HG03432 (cell line): Measurements from ENCODE around the gene GMCL1.
"Not testable (repeated sequence)": the region's sequence is repeated elsewhere in the genome, so short reads cannot be mapped to it uniquely, and the experiment has no call there.

Experiments
- ATAC-seq: cut with Tn5 transposase; IDR thresholded peaks from one replicate; pipeline ENCODE4 v1.9.1; 2021; ENCODE audit warnings: mild to moderate bottlenecking, moderate library complexity; ENCODE audit not compliant: unreplicated experiment

The GMCL1 gene

DNA sequence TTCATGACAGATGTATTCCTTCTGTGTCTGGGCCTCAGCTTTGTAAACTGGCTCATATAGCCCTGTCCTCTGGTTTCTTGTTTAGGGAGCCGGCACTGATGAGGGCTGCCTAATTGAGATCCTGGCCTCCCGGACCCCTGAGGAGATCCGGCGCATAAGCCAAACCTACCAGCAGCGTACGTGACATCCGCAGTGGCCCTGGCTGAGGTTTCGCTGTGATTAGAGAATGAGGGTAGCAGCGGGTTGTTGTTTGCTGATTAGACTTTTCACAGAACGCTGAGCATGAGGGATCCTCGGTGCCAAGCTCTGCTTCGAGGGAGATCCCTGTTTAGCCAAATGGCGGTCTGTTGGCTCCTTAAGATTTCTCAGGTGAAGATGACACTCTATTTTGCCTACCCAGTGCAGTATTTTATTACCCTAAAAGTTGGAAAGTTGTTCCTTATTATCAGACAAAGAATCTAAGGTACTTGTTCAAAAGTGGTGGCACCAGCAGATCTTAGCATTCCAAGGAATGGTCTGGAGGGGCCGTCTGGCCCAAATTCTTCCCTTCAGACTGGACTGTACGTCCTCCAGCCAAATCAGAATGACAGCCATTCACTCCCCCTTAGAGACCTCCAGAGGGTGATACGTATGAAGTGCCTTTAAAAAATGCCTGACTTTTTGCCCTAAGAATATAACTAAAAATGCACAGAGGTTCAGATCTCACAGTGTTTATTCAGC is 21.5 kb upstream of the GMCL1 start:
- no peak for ATAC-seq

- ATAC-seq = no peak
These were observed 18.9 kb upstream of the GMCL1 start for GRCh38 chr2:69810550-69810949.

- no peak for ATAC-seq
These were observed 18.4 kb upstream of the GMCL1 start for GRCh38 chr2:69811018-69811417.

DNA sequence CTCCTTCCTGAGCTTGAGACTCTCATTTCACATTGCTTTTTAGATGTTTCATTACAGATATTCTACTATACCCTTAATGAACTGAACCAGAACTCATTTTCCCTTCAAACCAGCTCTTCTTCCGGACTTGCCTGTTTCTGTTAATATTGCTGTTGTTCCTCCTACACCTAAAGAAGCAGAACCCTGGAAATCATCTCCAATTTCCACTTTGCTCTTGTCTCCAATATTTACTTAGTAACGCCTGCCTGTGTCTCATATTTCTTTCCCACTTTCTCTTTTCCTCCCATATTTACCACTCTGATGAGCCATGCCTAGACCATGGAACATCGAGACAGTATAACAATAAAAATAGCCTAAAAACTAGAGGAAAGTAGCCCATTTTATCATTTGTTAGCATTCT is 17.9 kb upstream of the GMCL1 start:
- ATAC-seq = no peak

GRCh38 chr2:69815717-69816116 is 13.7 kb upstream of the GMCL1 start:
- no peak for ATAC-seq

DNA sequence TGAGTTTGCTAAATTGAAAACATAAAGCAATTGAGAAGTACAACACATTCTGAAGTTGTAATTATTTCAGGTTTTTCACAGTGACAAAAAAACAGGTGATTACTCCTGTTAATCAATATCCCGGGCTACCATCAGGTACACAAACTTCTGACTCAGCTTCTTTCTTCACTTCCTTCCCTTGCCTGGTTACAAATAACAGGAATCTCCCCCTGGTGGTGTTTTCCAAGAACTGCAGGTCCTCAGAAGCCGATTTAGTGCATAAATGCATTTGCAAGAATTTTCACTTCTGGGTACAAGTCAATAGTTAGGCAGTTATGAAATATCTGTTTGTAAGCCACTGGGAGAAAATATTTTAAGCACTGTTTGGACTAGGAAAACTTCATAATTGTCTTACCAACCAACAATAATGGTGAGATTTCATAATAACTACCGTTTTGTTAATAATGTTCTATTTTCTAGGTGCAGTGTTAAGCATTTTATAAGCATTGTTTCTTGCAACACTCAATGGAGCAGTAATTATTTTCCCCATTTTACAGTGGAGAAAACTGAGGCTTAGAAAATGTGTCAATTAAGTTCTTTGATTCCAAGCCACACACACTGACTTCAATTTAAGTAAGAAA is 12.4 kb upstream of the GMCL1 start:
- ATAC-seq = no peak

DNA sequence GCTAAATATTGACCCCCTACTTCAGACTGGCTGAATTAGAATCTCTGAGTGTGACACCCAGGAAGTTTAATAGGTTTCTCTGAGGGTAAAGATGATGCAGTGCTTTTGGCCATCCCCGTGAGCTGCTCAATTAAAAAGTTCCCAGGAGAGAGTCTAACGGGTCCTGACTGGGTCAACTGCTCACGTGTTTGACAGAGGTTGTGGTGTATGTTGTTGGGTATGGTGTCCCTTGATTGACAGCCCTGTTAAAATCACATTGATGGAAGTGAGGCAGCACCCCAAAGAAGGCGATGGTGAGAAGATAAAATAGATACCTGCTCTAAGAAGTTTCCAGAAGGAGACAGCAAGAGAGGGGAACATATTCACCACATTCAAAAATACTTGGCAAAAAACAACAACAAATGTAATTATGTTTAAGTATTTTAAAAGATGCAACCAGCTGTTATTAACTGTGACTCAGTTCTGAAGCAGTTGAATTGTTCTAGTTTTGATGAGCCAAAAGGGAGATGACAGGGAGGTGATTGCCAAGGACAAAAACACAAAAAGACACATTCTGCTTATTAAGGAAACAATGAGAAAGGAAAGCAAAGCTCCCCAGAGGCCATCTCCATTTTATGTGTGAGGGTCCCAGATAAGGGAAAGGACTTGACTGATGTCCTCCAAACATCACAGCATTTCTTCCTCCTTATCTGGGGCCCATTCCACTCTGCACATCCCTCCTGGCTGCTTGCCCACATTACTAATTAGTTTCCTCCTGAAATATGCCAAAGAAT is 11.5 kb upstream of the GMCL1 start:
- ATAC-seq = no peak

DNA sequence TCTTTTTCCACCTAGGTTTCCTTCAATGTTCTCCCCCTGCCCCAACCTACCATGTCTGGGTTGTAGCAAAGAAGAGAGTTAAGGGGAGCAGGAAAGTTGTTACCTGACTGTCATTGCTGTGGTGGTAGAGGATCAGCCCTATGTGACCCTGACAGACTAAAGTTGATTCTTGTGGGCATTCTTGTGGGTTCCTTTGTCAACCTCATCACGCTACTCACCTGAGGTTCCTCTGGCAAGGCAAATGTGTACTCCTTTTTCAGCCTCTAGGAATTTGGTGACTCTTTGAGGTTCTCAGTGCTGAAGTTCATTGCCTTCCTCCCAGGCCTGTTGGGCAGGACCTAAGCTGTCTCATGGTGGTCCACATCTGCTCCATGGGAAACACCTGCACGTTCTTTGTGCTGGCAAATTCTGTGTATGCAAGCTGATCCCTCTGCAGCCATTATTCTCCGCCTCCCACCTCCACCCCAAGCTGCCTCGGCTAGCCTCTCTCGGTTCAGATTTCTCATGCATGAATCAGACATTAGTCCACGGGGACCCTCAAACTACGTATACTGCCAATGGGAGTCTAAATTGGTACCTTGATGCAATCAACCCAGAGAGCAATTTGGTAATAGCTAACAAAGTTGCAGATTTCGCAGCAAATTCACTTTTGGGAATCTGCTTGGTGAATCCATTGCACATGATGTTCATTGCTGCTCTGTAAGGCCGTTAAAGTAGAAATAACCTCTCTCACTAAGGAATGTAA is 1.5 kb upstream of the GMCL1 start:
- no peak for ATAC-seq

- ATAC-seq = no peak
These were observed 563 bp upstream of the GMCL1 start for GRCh38 chr2:69828938-69829255.

GRCh38 chr2:69830045-69830905 is 815 bp downstream of the GMCL1 start:
- peak; percentile 31 for ATAC-seq

- ATAC-seq = not testable (repeated sequence)
These were observed 1.4 kb downstream of the GMCL1 start for GRCh38 chr2:69830906-69831241.

- ATAC-seq = no peak
These were observed 2.0 kb downstream of the GMCL1 start for GRCh38 chr2:69831354-69831905.

DNA sequence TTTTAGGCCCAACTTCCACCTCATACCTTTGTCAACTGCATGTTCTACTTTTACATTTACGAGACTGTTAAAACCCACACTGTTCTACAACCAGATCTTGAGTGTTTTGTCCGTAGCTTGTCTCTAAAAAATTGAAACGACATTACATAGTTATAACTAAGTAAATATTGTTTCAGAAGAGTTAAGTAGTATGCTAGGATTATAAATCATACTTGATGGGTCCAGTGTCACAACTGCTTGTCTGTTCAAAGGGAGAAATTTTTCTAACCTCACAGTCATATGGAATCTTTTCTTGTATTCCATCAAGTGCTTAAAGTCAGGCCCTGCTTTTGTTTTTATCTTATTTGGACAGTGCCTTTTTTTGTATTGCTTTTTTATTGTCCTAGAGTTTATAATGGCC is 4.3 kb downstream of the GMCL1 start:
- ATAC-seq = no peak

DNA sequence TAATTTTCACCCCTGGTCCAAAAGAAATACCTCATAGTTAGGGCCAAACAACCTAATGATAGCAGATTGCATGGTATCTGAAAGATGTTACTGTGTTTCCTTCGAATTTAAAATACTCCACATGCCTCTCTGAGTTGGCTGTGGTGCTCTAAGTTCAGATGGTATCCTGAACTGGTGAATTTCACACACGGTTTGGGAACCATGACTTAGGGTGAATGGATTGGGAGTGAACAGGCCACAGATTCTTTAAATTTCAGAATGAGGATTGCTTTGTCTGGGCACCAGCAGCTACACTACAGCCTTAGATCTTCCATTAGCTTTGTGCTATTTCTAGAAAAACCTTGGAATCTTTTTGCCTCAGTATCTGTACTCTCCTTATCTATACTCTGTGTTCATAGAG is 6.2 kb downstream of the GMCL1 start:
- ATAC-seq = no peak

DNA sequence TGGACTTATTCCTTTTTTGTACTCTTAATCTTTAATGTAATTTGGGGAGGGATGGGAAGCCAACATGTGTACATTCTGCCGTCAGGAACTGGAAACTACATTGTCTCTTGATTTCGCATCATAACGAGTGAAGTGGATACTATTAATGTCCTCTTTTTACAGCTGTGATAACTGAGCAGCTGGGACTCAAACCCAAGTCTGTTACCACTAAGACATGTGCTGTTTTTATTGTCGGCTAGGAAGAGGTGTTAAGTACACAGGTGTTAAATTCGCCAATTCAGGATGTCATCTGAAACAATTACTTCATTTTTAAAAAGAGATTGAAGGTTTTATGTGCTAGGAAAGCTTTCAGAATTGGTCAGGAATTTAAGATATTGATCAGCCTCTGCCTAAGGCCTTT is 6.9 kb downstream of the GMCL1 start:
- ATAC-seq = no peak

GRCh38 chr2:69837533-69837932 is 8.1 kb downstream of the GMCL1 start:
- no peak for ATAC-seq

GRCh38 chr2:69843993-69844392 is 14.5 kb downstream of the GMCL1 start:
- ATAC-seq = no peak

DNA sequence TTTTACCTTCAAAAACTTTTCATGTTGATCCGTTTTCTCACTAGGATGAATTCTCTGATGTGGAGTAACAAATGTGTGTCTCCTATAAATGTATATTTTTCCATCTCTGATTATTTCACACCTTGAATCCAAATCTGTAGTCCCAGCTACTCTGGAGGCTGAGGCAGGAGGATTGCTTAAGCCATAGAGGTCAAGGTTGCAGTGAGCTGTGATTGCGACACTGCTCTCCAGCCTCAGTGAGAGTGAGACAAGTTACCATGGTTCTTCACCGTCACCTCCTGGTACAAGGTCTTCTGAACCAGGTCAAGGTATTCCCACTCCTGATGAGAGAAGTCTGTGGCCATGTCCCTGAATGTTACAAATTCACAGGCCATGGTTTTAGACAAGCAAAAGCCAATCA is 15.1 kb downstream of the GMCL1 start:
- no peak for ATAC-seq

GRCh38 chr2:69846182-69847067 is 17.0 kb downstream of the GMCL1 start:
- ATAC-seq = no peak
